Hepatocyte (in vitro differentiated cells): ENCODE measurements around the gene PRCP. TPM values are rescaled to one million over a fixed set of nuclear protein-coding genes. Genes with fewer than 3 reads are reported as not detected.

ENCODE experiments used
- DNase-seq: peaks from one replicate; pipeline ENCODE4 v3.0.0-alpha.2; 2016; ENCODE audit warnings: low spot score
- H2AFZ ChIP-seq: fragments of 200-600 bp; sonication (generic); 2 replicates; pipeline ENCODE4 v1.6.0; 2016; ENCODE audit warnings: antibody characterized with exemption, mild to moderate bottlenecking
- H3K27ac ChIP-seq: fragments of 200-600 bp; sonication (generic); 2 replicates; pipeline ENCODE4 v1.5.1; 2016; ENCODE audit warnings: mild to moderate bottlenecking
- H3K27me3 ChIP-seq: fragments of 200-600 bp; sonication (generic); 2 replicates; pipeline ENCODE4 v1.6.1; 2016
- H3K36me3 ChIP-seq: fragments of 200-600 bp; sonication (generic); replicated peaks from 2 replicates; pipeline ENCODE4 v1.5.1; 2016; ENCODE audit warnings: low read depth; ENCODE audit not compliant: insufficient read depth
- H3K4me1 ChIP-seq: fragments of 200-600 bp; sonication (generic); 2 replicates; pipeline ENCODE4 v1.5.1; 2016; ENCODE audit warnings: mild to moderate bottlenecking, moderate library complexity; ENCODE audit not compliant: insufficient read depth
- H3K4me2 ChIP-seq: fragments of 200-600 bp; sonication (generic); 2 replicates; pipeline ENCODE4 v1.6.0; 2016
- H3K4me3 ChIP-seq: fragments of 200-600 bp; sonication (generic); 2 replicates; pipeline ENCODE4 v1.5.1; 2016; ENCODE audit warnings: mild to moderate bottlenecking
- H3K79me2 ChIP-seq: fragments of 200-600 bp; sonication (generic); 2 replicates; pipeline ENCODE4 v1.6.0; 2017; ENCODE audit warnings: mild to moderate bottlenecking
- H3K9me2 ChIP-seq: fragments of 200-600 bp; sonication (generic); replicated peaks from 2 replicates; pipeline ENCODE4 v1.6.0; 2017; ENCODE audit warnings: mild to moderate bottlenecking; ENCODE audit not compliant: insufficient read depth
- H3K9me3 ChIP-seq: fragments of 200-600 bp; sonication (generic); 2 replicates; pipeline ENCODE4 v1.5.1; 2016; ENCODE audit warnings: low read depth, mild to moderate bottlenecking
- H4K20me1 ChIP-seq: fragments of 200-600 bp; sonication (generic); 2 replicates; pipeline ENCODE4 v1.6.0; 2016; ENCODE audit warnings: mild to moderate bottlenecking; ENCODE audit not compliant: insufficient read depth, poor library complexity, severe bottlenecking
- EZH2 ChIP-seq: fragments of 200-600 bp; sonication (generic); IDR thresholded peaks from 2 replicates; pipeline ENCODE4 v1.6.1; 2016; ENCODE audit warnings: antibody characterized with exemption, mild to moderate bottlenecking, borderline replicate concordance
- EZH2phosphoT487 ChIP-seq: fragments of 200-600 bp; sonication (generic); IDR thresholded peaks from one replicate; pipeline ENCODE4 v1.6.1; 2018; ENCODE audit warnings: antibody characterized with exemption, mild to moderate bottlenecking, low read depth, moderate library complexity; ENCODE audit not compliant: unreplicated experiment, severe bottlenecking
- WGBS: methylation state at CpG from one replicate; pipeline ENCODE4 v1.1.6; 2016; ENCODE audit warnings: low lambda C conversion rate; ENCODE audit errors: missing lambda C conversion rate; 5-methylcytosine and 5-hydroxymethylcytosine counted together
- polyA plus RNA-seq: library from polyadenylated mRNA; unstranded; fragments of >200 nt; fragmentation: Nextera tagmentation; extraction: Ambion mirVana; gene quantifications from 2 replicates; pipeline ENCODE4 v1.2.1, GENCODE V29; 2016
- total RNA-seq: library from RNA; depleted of rRNA; stranded (reverse); fragments of >200 nt; gene quantifications from 2 replicates; pipeline ENCODE4 v1.2.3, GENCODE V29; 2014
- TF ChIP-seq, protein P1 (sequence below): fragments of 200-600 bp; sonication (generic); IDR thresholded peaks from 2 replicates; pipeline ENCODE4 v1.5.1; 2016; ENCODE audit warnings: antibody characterized with exemption, mild to moderate bottlenecking; ENCODE audit not compliant: poor library complexity

The PRCP gene
- total and polyA plus RNA-seq, 2 experiments from 2014 or later: 46.8 to 53.0 TPM

DNA sequence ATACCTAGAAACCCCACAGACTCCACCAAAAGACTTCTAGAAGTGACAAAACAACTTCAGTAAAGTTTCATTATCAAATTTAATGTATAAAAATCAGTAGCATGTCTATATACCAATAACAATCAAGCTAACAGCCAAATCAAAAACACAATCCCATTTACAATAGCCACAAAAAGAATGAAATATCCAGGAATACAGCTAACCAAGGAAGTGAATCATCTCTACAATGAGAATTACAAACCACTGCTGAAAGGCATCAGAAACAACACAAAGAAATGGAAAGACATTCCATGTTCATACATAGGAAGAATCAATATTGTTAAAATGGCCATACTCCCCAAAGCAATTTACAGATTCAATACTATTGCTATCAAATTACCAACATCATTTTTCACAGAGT is 46.0 kb downstream of the PRCP start:
- TF ChIP-seq EZH2phosphoT487 (no peak), EZH2 (no peak)
- TF ChIP-seq, protein P1, sequence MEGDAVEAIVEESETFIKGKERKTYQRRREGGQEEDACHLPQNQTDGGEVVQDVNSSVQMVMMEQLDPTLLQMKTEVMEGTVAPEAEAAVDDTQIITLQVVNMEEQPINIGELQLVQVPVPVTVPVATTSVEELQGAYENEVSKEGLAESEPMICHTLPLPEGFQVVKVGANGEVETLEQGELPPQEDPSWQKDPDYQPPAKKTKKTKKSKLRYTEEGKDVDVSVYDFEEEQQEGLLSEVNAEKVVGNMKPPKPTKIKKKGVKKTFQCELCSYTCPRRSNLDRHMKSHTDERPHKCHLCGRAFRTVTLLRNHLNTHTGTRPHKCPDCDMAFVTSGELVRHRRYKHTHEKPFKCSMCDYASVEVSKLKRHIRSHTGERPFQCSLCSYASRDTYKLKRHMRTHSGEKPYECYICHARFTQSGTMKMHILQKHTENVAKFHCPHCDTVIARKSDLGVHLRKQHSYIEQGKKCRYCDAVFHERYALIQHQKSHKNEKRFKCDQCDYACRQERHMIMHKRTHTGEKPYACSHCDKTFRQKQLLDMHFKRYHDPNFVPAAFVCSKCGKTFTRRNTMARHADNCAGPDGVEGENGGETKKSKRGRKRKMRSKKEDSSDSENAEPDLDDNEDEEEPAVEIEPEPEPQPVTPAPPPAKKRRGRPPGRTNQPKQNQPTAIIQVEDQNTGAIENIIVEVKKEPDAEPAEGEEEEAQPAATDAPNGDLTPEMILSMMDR: no peak
- no peak overlapping the region for H3K4me2 ChIP-seq

DNA sequence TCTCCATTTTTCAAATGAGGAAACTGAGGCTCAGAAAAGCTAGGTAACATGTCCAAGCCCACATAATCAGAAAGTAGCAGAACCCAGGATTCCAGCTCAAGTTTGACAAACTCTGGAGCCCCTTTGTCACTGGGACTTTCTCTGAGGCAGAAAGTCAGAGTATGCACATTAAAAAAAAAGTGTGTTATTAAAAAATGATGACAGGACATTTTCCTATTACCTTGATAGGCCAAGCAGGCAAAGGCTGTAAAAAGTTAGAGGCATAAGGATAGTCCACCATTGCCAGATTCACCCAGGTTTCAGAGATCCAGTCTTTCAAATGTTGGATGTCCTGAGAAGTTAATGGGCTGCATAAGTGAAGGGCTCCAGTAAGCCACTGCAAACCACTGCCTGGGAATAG is 51.4 kb downstream of the PRCP start:
- Histone ChIP-seq H4K20me1 (no peaks in the 10 kb centered on the region), H3K36me3 (no peaks in the 10 kb centered on the region), H3K9me3 (no peaks in the 10 kb centered on the region), H3K79me2 (peaks cover 2% of the 10 kb centered on the region), H3K27ac (no peak overlapping the region), H3K4me3 (no peak overlapping the region), H2AFZ (no peak overlapping the region), H3K4me2 (no peak overlapping the region), H3K4me1 (no peaks in the 10 kb centered on the region), H3K9me2 (no peaks in the 10 kb centered on the region), H3K27me3 (no peaks in the 10 kb centered on the region)
- TF ChIP-seq EZH2: no peak
- TF ChIP-seq EZH2phosphoT487: no peak
- TF ChIP-seq, protein P1: no peak
- DNase-seq: no peak

More for the DNA sequence above, 46.0 kb downstream of the PRCP start:
- Histone ChIP-seq H4K20me1 (no peaks in the 10 kb centered on the region), H2AFZ (no peak overlapping the region), H3K27me3 (no peaks in the 10 kb centered on the region), H3K9me2 (no peaks in the 10 kb centered on the region), H3K36me3 (no peaks in the 10 kb centered on the region), H3K79me2 (peaks cover 2% of the 10 kb centered on the region), H3K4me3 (no peak overlapping the region), H3K27ac (no peak overlapping the region), H3K9me3 (no peaks in the 10 kb centered on the region), H3K4me1 (no peaks in the 10 kb centered on the region)
- DNase-seq: no peak

DNA sequence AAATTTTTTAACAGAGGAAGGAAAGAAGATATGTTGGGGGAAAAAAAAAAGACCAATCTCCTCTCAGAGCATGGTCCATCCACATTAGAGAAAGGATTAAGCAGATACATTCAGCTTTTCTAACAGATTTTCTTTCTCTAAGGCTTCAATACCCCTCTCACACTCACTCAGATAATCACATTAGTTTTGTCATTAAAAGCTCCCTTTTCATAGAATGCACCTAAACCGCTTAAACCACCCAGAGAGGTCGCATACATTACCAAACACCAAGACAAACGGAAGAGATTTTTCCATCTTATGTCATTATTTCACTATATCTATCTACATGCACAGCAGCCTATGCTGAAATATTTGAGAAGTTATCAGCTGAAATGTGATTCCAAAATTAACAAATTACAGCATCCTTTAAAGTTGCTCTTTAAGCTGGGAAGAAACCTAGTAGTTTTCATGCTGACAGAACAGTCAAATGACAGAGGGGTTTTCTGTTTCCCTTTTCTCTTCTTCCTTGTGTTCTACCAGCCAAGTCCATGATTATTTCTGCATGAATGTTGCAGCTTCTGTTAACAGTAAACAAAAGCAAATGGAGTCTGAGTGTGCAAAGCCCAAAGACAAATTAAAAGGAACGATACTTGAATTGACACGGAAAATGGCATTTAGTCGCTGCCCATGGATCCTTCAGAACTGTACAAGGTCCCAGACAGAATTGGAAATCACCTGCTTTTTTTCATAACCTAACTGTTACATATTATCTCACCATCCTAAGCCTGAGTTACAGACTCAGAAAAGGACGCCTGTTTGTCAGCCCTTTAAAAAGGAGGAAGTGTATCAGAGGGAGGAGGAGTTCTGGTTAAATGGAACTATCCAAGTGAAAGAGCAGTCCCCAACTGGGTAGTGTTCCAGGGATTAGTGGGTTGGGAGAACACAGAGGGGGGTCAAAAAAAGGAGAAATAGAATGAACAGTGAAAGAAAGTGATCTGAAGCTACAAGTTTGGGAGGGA is 54.6 kb downstream of the PRCP start:
- no peak for DNase-seq
- no peak for TF ChIP-seq EZH2
- TF ChIP-seq EZH2phosphoT487: no peak
- TF ChIP-seq, protein P1: no peak
- Histone ChIP-seq H3K9me3 (no peaks in the 10 kb centered on the region), H3K27me3 (no peaks in the 10 kb centered on the region), H3K4me3 (no peak overlapping the region), H2AFZ (no peak overlapping the region), H3K79me2 (no peaks in the 10 kb centered on the region), H3K27ac (no peak overlapping the region), H3K4me1 (no peaks in the 10 kb centered on the region), H4K20me1 (no peaks in the 10 kb centered on the region), H3K9me2 (no peaks in the 10 kb centered on the region), H3K4me2 (no peak overlapping the region), H3K36me3 (no peaks in the 10 kb centered on the region)
- 78% methylated on average over 7 of the region's 7 CpGs for WGBS
